Anterior cingulate cortex (tissue), 58 donors: Measurements from ENCODE around the gene HSD17B14.
"Not testable (repeated sequence)": the region's sequence is repeated elsewhere in the genome, so short reads cannot be mapped to it uniquely, and the experiment has no call there.

ENCODE experiments used
- DNase-seq, 58 donors: peaks; one replicate each; lab custom pipeline; 2025; lab: John Stamatoyannopoulos, UW

The HSD17B14 gene

GRCh38 chr19:48805452-48805851 is 30.8 kb downstream of the HSD17B14 start:
- DNase-seq = no peak

- peak in 31 of 58 donors; percentile 5 to 67 (median 30) for DNase-seq
These were observed 31.8 kb downstream of the HSD17B14 start for GRCh38 chr19:48804496-48804895.

GRCh38 chr19:48802623-48803022 is 33.7 kb downstream of the HSD17B14 start:
- no peak for DNase-seq

- no peak for DNase-seq
These were observed 36.7 kb downstream of the HSD17B14 start for GRCh38 chr19:48799358-48800300.

- DNase-seq = peak in 1 of 58 donors; percentile 29
These were observed 37.4 kb downstream of the HSD17B14 start for GRCh38 chr19:48798937-48799336.

GRCh38 chr19:48797103-48797502 is 39.2 kb downstream of the HSD17B14 start:
- DNase-seq = no peak

- DNase-seq = no peak
These were observed 39.8 kb downstream of the HSD17B14 start for GRCh38 chr19:48796298-48797083.

GRCh38 chr19:48795685-48796070 is 40.6 kb downstream of the HSD17B14 start:
- peak in 6 of 58 donors; percentile 33 to 69 (median 56) for DNase-seq

GRCh38 chr19:48795055-48795684 is 41.1 kb downstream of the HSD17B14 start:
- peak; percentile 66 to 97 (median 91) for DNase-seq

- no peak for DNase-seq
These were observed 42.0 kb downstream of the HSD17B14 start for GRCh38 chr19:48794291-48794690.

- no peak for DNase-seq
These were observed 43.0 kb downstream of the HSD17B14 start for GRCh38 chr19:48793271-48793670.

- DNase-seq = not testable (repeated sequence)
These were observed 49.0 kb downstream of the HSD17B14 start for GRCh38 chr19:48787331-48787730.

GRCh38 chr19:48786422-48786821 is 49.9 kb downstream of the HSD17B14 start:
- not testable (repeated sequence) for DNase-seq

- no peak for DNase-seq
These were observed 51.8 kb downstream of the HSD17B14 start for GRCh38 chr19:48784527-48784926.

GRCh38 chr19:48780631-48781391 is 55.5 kb downstream of the HSD17B14 start:
- no peak for DNase-seq

GRCh38 chr19:48779636-48780035 is 56.7 kb downstream of the HSD17B14 start:
- no peak for DNase-seq

- DNase-seq = no peak
These were observed 58.6 kb downstream of the HSD17B14 start for GRCh38 chr19:48777720-48778119.

GRCh38 chr19:48777139-48777538 is 59.2 kb downstream of the HSD17B14 start:
- DNase-seq = no peak

GRCh38 chr19:48772503-48772953 is 63.8 kb downstream of the HSD17B14 start:
- no peak for DNase-seq
